IPS-18c (cell line): ENCODE measurements around the gene CAMTA1.
"Not testable (repeated sequence)": the region's sequence is repeated elsewhere in the genome, so short reads cannot be mapped to it uniquely, and the experiment has no call there.

Experiments
- H3K4me3 ChIP-seq: 2 replicates; pipeline ENCODE4 v1.7.0; 2013; ENCODE audit warnings: low read depth, mild to moderate bottlenecking, low read length, moderate library complexity; ENCODE audit not compliant: insufficient read depth
- H3K9me3 ChIP-seq: one replicate; pipeline ENCODE4 v1.6.1; 2013; ENCODE audit warnings: mild to moderate bottlenecking, low read length, moderate library complexity; ENCODE audit not compliant: control insufficient read depth, insufficient read depth

The CAMTA1 gene

DNA sequence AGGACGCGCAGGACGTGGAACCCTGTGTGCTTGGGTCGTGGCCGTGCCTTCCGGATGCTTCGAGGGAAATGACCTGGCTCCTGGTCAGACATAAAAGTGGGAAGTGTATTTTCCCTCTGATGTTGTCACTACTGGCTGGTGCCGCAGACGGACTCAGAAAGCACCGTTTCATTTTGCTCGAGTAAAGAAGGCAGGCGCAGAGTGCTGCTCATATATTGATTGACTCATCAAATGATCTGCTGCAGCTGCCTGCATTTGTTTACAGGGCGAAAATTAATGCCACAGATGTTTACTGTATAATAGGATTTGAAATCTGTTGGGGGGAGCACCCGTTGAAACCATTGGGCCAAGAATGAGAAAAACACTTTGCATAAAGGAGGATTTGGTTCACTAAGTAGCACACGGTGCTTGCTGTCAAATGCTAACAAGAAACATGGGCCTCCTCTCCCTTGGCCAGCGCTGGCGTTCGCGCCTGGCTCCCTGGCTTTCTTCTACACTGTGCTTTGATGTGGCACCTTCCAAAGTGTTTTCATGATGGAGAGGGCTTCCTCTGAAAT lies 365.5 kb downstream of the CAMTA1 start:
- Histone ChIP-seq H3K9me3 (no peaks in the 10 kb centered on the region), H3K4me3 (no peak overlapping the region)

DNA sequence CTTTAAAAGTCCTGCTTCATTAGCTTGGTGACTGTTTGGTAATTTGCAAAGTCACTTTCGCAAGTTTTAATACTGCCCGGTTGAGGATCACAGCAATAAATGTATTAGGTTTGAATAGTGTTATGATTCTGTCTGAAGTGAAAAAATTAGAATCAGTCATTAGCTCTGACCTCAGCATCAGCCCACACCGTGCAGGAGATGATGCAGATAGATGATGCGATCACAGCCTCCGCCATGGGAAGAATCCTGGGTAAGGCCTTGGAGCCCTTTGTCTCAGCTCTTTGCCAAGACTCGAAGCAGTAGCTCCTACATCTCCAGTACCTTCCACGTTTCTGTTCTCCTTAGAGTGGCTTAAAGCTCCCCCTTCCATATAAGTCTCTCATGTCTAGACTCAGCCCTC lies 366.7 kb downstream of the CAMTA1 start:
- Histone ChIP-seq H3K4me3 (no peak overlapping the region), H3K9me3 (no peaks in the 10 kb centered on the region)

DNA sequence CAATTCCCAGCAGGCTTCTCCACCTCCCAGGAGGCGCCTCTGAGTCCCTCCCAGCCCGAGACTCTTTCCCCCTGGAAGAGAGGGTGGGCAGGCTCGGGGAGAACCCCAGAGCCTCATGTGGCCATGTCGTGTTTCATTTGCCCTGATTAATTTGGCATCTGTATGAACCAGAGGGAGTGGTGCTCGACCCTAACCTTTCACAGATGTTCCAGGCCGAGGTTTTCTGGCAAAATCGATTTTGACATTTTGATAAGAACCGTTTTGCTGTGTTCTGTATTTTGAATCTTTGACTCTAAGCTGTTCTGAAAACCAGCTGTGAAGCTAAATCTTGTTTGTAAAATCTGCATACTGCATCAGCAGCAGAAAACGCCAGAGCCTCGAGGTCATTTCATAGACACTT lies 367.4 kb downstream of the CAMTA1 start:
- Histone ChIP-seq H3K9me3 (no peaks in the 10 kb centered on the region), H3K4me3 (no peak overlapping the region)

DNA sequence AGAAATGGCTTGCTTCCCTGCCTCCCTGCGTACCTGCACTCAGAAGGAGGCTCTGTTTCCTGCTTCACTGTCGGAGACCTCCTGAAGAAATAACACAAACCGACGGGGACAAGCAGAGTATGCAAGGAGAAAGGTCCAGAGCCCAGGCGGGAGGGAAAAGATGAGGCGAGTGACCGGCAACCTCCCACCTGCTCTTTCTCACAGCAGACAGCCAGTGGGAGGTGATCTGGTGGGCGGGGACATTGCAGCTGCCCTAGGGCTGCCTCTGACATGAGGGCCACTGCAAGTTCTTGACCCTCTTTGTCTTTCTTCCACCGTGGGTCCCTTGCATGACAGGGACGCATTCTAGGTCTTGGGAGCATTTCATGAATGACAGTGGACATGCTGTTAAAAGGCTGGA lies 368.2 kb downstream of the CAMTA1 start:
- H3K9me3 ChIP-seq: no peaks in the 10 kb centered on the region
- no peak overlapping the region for H3K4me3 ChIP-seq

DNA sequence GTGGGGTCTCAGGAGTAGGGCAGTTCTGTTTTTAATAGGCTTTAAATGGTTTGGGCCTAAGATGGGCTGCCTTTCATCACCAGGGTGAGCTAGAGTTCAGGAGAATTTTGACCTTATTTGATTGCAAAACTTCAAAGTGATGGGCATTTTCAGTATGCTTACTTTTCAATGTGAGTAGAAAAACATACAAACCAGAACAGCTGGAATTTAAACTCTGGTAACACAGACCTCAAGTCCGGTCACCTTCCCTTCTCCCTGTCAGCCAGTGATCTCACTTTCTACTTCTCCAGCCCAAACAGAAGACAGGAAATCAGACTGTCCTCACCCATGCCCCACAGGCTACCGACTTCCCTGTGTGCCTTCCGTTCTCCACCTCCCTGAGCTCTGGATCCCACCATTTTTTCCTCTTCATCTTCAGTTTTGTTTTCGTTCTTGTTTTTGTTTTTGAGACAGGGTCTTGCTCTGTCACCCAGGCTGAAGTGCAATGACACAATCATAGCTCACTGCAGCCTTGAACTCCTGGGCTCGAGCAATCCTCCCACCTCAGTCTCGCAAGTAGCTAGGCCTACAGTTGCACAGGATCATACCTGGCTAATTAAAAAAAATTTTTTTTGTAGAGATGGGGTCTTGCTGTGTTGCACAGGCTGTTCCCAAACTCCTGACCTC lies 374.0 kb downstream of the CAMTA1 start:
- no peaks in the 10 kb centered on the region for H3K9me3 ChIP-seq

DNA sequence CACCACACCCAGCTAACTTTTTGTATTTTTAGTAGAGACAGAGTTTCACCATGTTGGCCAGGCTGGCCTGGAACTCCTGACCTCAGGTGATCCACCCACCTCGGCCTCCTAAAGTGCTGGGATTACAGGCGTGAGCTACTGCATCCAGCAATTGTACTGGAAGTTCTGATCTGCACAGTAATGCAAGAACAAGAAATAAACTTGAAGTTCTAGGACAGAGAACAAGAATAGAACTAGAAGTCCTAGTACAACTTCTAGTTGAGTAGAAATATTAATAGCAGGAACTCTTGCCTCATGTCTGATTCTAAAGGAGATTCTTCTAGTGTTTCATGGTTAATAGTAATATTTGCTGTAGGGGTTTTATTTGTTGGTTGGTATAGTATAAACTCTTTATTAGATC lies 383.3 kb downstream of the CAMTA1 start:
- not testable (repeated sequence) for H3K4me3 ChIP-seq, H3K9me3 ChIP-seq

More for the DNA sequence above, 374.0 kb downstream of the CAMTA1 start:
- H3K4me3 ChIP-seq: no peak overlapping the region

DNA sequence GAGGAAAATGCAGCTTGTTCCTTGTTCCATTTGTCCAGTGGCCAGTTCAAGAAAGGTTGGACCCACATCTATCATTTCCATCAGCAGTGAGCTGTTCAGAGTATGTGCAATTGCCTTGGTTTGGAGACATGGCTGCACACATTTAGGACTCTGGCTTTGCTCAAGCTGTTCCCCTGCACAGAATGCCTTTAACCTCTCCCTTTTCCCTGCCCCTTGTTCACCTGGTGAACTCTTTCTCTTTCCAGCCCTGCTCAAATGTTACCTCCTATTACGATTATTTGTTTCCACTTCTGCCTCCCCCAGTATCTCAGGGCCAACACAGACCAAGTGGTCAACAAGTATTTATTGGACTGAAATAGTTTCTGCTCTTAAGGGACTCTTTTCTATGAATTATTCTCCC lies 385.9 kb downstream of the CAMTA1 start:
- no peaks in the 10 kb centered on the region for H3K9me3 ChIP-seq

DNA sequence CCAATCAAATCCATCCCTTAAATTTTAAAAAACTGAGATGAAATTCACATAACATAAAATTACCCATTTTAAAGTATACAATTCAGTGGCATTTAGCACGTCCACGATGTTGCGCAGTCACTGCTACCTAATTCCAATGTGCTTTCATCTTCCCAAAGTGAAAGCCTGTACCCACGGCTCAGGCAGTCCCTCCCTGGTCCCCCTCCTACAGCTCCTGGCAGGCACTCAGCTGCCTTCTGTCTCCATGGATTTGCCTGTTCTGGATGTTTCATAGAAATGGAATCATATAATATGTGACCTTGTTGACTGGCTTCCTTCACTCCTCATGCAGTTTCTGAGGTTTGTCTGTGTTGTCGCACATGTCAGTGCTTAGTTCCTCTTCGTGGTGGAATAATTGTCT lies 386.3 kb downstream of the CAMTA1 start:
- H3K4me3 ChIP-seq: no peak overlapping the region

More for the DNA sequence above, 385.9 kb downstream of the CAMTA1 start:
- H3K4me3 ChIP-seq: no peak overlapping the region

DNA sequence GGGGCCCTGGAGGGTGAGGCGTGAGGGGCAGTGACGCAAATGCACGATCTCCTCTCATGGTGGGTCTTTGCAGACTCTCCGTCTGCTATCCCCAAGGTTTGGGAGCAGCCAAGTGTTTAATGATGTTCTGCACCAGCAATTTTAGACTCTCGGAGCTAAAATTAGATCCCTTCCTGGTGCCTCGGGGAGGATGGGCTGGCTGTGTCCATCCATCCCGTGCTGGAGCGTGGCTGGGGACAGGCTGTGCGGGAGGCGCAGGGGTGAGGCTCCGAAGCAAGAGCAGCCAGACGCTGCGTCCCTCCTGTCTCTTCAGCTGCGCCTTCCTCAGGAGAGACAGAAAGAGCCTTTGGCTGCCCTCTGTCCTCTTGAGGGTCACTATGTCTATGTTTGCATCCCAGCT lies 387.6 kb downstream of the CAMTA1 start:
- Histone ChIP-seq H3K4me3 (no peak overlapping the region), H3K9me3 (peaks cover 3% of the 10 kb centered on the region)

More for the DNA sequence above, 386.3 kb downstream of the CAMTA1 start:
- no peaks in the 10 kb centered on the region for H3K9me3 ChIP-seq

DNA sequence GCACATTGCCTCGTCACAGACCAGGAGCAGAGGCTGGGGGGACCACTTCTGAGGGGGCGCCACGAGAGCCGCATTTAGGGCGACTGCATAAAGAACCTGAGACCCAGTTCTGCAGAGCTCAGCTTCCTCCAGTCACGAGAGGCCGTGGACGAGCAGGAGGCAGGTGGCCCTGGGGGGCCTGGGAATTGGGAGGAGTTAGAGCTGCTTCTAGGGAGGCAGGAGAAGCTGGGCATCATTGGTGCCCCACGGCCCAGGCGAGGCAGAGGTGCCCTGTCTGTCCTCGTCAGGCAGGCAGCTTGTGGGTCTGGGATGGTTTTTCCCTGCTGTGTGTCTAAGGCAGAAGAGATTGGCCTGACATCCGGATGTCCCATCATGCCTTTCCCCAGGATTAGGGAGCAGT lies 389.3 kb downstream of the CAMTA1 start:
- Histone ChIP-seq H3K9me3 (peaks cover 3% of the 10 kb centered on the region), H3K4me3 (no peak overlapping the region)

DNA sequence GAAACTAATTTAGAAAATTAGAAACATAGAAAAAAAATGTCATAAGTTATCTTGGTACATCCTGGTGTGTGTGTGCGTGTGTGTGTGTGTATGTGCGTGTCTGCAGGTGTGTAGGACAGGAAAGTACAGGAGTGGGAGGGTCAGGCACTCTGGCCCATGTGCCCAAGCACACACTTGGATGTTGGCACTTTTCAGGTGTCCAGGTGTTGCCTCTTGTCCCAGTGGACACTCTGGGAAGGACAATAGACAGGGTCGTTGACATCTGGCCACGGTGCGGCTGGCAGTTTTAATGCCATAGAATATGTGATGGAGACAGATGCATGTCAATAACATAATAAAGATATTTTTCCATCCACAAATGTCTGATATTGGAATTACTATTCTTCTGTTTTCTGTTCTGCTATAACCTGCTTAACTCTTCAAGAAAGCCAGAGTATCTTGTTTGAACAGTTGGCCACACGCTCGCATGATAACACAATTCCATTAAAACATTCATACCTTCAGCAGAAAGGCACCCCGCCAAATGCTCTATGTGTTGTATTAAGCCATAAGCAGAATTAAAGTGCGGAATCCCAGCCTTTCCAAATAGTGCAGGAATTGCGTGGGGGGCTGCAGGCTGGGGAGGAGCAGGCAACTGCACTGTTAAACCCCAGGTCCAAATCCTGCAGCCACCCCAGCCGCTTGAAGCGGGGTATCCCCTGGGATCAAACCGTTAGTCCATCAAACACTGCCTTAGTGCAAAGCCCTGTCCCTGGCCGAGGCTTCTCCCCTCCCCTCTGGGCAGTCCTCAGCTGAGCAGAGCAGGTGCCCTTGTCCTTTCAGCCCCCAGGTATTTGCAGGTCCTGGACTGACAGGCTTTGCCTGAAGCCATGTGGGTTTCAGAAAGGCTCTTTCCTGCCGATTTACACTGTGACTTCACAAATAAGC lies 390.0 kb downstream of the CAMTA1 start:
- Histone ChIP-seq H3K9me3 (peaks cover 3% of the 10 kb centered on the region), H3K4me3 (no peak overlapping the region)

DNA sequence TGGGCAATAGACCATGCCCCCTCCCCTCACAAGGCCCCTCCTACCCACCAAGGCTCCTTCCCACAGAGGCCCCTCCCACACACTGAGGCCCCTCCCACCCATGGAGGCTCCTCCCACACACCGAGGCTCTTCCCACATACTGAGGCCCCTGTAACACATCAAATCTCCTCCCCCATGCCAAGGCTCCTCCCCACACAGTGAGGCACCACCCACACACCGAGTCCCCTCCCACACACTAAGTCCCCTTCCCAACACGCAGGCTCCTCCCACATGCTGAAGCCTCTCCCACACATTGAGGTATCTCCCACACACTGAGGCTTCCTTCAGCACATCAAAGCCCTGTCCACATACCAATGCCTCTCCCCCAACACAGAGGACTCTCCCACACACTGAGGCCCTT lies 391.8 kb downstream of the CAMTA1 start:
- peaks cover 3% of the 10 kb centered on the region for H3K9me3 ChIP-seq
- no peak overlapping the region for H3K4me3 ChIP-seq

DNA sequence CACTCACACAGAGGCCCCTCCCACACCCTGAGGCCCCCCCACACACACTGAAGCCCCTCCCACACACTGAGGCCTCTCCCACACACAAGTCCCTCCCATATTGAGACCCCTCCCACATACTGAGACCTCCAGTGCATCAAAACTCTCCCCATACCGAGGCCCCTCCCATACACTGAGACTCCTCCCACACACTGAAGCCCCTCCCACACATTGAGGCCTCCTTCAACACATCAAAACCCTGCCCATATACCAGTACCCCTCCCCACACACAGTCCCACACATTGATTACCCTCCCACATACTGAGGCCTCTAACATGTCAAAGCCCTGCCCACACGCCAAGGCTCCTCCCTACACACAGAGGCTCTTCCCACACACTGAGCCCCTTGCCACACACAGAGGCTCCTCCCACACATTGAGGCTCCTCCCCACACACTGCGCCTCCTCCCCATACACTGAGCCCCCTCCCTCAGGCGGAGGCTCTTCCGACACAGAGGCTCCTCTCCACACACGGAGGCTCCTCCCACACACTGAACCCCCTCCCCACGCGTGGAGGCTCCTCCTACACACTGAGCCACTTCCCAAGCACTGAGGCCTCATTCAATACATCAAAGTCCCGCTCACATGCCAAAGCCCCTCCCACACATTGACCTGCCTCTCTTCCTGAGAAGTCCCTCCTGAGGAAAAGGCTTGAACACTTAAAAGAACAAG lies 392.3 kb downstream of the CAMTA1 start:
- no peak overlapping the region for H3K4me3 ChIP-seq
- H3K9me3 ChIP-seq: peaks cover 3% of the 10 kb centered on the region

DNA sequence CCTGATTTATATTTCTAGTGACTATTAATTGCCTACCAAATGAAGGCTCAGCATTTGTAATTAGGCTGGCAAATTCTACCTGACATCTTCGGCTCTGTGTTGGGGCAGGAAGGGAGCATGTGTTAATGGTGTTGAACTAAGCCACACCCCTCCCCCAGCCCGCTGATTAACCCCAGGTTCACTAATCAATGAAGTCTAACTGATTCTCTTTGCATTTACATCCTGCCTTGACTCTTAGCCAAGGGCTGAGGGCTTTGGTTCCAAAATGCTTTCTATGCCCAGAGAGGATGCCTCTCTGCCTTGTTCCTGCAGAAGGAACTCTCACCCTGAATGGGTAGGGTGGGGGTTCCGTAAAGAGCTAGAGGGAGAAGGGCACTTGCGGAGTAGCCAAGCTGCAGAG lies 393.1 kb downstream of the CAMTA1 start:
- Histone ChIP-seq H3K9me3 (peaks cover 3% of the 10 kb centered on the region), H3K4me3 (no peak overlapping the region)

DNA sequence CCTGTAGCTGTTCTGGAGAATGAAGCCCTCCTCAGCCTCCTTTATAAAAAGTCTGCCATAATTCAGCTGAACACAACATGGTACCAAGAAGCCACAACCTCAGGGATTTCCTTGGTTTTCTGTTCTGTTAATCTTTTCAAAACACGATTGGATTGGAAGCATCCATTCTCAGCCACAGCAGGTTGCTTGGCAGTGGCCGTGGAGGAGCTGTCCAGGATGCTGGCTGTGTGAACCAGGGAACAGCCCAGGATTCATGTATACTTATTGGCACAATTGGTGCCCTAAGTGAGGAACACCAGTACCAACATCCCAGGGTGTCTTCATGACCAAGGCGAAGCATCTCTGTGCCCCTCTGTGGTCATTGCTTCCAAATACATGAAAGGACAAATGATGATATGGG lies 393.5 kb downstream of the CAMTA1 start:
- H3K9me3 ChIP-seq: peaks cover 3% of the 10 kb centered on the region
- H3K4me3 ChIP-seq: no peak overlapping the region

DNA sequence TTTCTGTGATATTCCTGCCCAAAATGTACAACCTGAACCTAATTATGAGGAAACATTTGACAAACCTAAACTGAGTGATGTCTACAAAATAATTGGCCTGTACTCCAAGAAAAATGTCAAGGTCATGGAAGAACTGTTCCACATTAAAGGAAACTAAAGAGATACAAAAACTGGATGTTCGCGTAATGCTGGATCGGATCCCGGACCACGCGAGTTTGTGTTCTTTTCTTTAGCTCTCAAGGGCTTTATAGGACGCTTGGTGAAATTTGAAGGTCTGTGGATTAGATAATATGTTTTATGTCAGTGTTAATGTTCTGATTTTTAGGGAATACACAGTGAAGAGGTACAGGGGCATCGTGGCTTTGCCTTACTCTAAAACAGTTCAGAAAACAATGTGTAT lies 400.5 kb downstream of the CAMTA1 start:
- Histone ChIP-seq H3K4me3 (no peak overlapping the region), H3K9me3 (no peaks in the 10 kb centered on the region)

DNA sequence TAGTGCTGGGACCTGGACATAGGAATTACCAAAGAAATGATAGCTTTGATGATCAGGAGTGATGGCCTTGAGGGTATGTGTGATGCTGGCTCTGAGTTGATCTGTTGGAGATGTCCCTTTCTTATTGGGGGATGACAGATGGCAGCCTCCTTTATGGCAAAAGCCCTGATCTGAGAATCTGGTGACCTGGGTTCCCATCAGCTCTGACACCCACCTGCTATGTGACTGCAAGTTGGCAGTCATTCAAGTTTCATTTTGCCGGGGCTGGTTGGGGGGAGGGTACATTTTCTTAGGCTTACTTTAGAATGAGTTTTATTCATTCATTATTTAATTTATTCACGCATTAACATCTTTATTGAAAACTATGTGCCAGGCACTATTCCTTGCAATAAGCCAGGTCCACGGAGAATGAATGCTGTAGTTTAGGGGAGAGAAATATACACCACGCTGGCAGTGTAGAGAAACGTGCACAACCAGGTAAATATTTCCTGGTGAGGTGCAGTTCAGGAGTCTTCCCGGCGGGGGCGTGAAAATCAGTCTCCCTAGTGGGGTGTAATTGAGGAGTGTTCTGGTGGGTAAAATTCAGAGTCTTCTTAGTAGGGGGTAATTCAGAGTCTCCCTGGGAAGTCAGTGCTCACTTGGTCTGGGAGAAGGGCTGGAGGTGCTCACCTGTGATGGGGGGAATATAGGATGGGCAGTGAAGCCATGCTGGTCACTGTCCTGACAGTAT lies 401.3 kb downstream of the CAMTA1 start:
- no peaks in the 10 kb centered on the region for H3K9me3 ChIP-seq
- H3K4me3 ChIP-seq: no peak overlapping the region
